HG02973 (cell line): ENCODE data around the gene RNASEH1.
"Not testable (repeated sequence)": the region's sequence is repeated elsewhere in the genome, so short reads cannot be mapped to it uniquely, and the experiment has no call there.

Experiments used
- ATAC-seq: cut with Tn5 transposase; IDR thresholded peaks from one replicate; pipeline ENCODE4 v1.9.1; 2021; ENCODE audit warnings: moderate library complexity; ENCODE audit not compliant: unreplicated experiment

Gene RNASEH1

GRCh38 chr2:3594493-3595281, 36.6 kb upstream of the RNASEH1 start, which contains the start of gene COLEC11:
Gene COLEC11, plus strand, starts transcription at chr2:3595112. Its CDS starts 9,229 bp downstream, at chr2:3604341.
- no peak for ATAC-seq

GRCh38 chr2:3589086-3589485, 31.0 kb upstream of the RNASEH1 start:
- ATAC-seq: no peak

DNA sequence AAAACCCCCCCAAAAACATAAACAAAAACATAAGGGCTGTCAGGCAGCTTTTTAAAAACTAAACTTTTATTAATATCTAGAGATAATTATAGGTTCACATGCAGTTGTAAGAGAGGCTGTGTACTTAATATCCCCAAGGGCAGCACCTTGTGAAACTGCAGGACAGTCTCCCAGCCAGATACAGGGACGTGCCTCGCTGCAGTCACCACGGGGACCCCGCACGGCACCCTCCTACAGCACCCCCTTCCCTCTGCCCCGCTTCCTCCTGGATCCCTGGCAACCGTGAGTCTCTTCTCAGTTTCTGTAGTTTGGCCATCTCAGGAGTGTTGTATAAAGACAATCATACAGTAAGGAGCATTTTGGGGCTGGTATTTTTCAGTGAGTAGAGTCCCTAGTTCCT, 30.0 kb upstream of the RNASEH1 start:
- ATAC-seq: no peak

DNA sequence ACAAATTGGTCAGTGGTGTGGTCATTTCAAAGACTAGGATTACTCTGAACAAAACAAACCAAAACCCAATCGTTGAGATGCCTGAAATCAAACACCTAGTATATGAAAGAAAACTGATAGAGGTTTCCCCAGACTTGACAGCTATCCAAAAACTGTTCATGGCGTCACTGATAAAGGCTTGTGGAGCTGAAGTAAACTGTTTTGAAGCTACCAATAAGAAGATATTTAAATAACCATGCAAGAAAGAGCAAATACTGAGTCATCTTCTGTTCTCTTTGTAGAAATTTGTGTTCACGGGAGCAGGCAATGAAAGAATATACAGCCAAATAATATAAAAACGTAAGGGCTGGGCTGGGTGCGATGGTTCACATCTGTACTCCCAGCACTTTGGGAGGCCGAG, 29.3 kb upstream of the RNASEH1 start:
- ATAC-seq: no peak

GRCh38 chr2:3587021-3587420, 28.9 kb upstream of the RNASEH1 start:
- no peak for ATAC-seq

GRCh38 chr2:3586220-3586619, 28.1 kb upstream of the RNASEH1 start:
- no peak for ATAC-seq

- no peak for ATAC-seq
Measured at GRCh38 chr2:3585261-3586109, 27.4 kb upstream of the RNASEH1 start.

GRCh38 chr2:3584608-3585260, 26.6 kb upstream of the RNASEH1 start:
- no peak for ATAC-seq

DNA sequence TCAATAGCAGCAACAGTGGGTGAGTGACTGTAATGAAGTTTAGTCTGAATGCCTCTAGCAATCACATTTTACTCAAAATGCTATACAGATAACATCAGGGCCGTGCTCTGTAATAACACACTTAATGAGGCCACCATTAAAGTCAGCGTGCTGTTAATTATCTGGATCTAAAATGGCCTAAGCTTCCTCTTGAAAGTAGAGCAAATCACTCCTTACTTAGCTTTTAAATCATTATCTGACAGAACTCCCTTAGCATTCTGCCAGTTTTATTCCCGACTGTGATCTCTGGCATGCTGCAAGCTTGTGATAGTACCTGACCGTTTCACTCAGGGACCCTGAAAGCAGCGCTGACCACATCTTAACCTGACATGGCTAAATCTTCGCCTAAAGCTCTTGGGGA, 25.9 kb upstream of the RNASEH1 start:
- ATAC-seq: no peak

DNA sequence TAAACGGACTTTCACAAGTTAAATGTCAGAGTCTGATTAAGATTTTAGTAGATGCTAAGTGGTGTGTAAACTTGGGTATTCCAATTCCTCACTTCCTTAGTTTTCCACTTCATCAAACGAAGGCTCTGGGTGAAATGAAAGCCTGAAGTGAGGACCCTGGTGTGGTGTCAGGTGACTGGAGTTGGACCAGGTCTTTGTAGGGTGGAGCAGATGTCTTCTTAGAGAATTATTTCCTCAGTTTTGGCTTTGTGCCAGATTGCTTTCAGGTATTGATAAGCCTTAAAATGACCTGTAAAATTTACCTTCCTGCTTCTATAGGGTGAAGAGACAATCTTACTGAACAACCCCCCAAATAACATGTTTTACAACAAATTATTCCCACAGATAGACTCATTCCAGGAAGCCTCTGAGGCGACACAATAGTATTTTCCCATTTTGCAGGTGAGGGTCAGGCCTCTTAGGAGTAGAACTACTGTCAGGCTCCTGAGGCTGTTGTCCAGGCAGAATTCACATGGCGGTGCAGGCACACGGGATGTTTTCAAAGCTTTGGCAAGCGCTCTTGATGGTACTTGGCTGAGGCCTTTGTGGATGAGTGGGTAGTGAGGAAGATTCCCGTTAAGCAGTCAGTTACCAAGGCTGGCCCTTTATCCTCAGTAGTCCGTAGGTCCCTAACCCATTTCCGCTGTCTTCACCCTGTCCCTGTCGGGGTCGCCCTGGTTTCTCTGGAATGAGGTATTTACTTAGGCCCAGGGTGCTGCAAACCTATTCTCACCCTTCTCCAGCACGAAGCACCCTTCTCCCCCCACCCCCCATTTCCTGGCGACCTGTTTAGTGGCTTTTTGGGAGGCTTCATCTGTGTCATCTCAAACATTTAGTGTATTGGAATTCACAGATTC, 23.5 kb upstream of the RNASEH1 start:
- ATAC-seq: no peak

GRCh38 chr2:3580449-3580848, 22.3 kb upstream of the RNASEH1 start:
- no peak for ATAC-seq

- no peak for ATAC-seq
Measured at GRCh38 chr2:3578987-3579386, 20.9 kb upstream of the RNASEH1 start.

- ATAC-seq: not testable (repeated sequence)
Measured at GRCh38 chr2:3576263-3576630, 18.1 kb upstream of the RNASEH1 start.

DNA sequence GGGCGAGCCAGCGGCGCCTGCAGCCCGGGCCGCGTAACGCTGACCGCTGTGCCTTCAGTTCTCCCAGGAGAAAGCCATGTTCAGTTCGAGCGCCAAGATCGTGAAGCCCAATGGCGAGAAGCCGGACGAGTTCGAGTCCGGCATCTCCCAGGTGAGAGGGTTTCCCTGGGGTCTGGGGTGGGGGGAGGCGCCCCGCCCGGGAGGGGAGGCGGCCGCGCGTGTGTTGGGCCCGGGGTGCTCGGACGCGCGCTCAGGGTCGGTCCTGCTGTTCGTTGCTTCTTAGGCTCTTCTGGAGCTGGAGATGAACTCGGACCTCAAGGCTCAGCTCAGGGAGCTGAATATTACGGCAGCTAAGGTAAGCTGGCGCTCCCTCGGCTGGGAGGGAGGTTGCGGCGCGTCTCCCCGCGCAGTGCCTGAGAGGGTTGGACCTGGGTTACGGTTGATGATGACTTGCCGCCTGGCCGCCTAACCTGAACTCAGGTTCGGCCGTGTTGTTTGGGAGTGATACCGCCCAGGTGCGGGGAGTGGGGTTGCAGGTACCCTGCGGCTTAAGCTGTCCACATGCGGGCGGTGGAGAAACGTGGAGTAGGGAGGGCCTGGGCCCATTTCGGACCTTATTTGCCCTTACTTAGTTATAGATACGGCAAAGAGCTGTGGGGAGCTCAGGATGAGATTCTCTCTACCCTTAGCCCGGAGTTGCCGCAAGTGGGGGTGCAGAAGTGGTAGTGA, 17.6 kb upstream of the RNASEH1 start:
- ATAC-seq: peak; percentile 35

DNA sequence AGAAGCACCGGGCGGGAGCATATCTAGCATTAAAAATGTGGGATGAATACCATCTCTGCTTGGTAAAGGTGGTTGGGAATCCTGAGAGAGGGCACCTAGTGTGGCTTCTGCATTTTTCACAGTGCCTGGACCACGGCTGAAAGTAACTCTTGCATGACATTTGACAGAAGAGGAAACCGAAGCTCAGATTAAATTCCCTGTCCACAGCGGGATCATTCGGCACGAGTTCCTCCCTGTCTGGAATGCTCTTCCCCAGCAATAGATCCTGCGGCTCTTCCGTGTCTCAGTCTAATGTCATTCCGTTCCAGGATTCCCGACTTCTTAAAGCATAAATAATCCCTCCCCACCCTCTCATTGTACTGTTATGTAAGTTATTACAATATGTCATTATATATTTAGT, 16.0 kb upstream of the RNASEH1 start:
- no peak for ATAC-seq

DNA sequence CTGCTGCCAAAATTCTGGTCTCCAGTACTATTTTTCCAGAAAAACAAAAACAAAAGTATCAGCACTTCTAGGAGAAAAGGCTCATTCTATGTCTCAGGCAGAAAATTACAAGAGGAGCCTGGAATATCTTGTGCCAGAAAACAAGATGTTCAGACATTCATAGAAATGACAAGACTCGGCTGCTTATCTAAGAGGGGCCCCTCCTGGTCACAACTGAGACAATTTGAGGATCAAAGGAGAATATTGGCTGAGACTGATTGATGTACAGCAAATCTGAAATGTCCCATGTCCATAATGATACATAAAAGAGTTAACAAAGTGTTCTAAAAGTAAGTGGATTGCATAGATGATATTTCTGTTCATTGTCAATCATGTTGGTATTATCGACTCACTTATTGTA, 14.5 kb upstream of the RNASEH1 start:
- no peak for ATAC-seq

DNA sequence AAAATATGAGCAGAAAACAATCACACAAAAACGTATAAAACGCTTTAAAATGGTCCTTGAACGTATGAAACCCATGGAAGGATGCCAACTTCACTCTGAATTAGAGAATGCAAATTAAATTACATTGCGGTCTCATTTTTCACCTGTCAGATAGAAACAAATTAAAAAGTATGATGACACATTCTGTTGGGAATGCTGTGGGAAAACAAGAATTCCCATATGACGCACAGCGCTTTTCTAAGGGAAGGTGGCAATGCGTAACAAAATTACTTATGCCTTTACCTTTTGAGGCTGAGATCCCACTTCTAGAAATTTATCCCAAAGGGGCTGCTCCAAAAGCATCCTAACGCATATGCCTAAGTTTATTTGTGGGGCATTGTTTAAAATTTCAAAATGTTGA, 13.2 kb upstream of the RNASEH1 start:
- ATAC-seq: no peak

DNA sequence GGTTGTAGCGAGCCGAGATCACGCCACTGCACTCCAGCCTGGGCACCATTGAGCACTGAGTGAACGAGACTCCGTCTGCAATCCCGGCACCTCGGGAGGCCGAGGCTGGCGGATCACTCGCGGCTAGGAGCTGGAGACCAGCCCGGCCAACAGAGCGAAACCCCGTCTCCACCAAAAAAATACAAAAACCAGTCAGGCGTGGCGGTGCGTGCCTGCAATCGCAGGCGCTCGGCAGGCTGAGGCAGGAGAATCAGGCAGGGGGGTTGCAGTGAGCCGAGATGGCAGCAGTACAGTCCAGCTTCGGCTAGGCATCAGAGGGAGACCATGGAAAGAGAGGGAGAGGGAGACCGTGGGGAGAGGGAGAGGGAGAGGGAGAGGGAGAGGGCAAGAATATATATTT, 11.5 kb upstream of the RNASEH1 start:
- ATAC-seq: not testable (repeated sequence)

DNA sequence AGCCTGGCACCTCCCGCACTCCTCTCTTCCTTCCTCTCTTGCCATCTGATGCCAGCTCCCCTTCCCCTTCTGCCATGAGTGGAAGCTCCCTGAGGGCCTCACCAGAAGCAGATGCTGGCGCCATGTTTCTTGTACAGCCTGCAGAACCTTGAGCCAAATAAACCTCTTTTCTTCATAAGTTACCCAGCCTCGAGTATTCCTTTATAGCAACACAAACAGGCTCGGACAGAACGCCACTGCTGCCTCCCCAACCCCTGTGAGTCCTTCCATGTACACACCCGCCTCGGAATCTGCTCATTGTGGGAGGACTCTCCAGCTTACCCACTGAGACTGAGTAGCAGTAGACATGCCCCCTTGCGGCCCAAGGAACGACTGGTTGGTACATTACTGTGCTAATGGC, 8.7 kb upstream of the RNASEH1 start:
- ATAC-seq: no peak

DNA sequence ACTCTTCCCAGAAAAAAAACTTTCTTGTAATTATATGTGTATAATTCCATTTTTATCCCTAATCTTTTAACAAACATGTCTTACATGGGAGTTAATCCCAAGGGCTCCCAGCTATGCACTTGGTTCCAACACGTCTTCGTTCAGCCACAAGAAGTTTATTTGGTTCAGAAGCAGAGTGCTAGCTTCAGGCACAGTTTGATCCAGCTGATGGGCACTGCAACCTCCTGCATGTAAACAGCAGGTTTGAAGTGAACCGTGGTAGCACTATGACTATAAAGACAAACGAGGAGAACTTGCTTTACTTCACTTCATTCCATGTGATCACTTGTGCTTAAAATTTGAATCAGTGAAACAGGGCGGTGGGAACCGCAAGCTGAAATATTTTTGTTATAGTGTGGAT, 7.0 kb upstream of the RNASEH1 start:
- no peak for ATAC-seq
